NCI-H2196 treated with DMSO at 0.1 percent for 48 hours (cell line): Measurements from ENCODE around the gene PIKFYVE.
A peak's percentile ranks its signal among the peaks of the same experiment; 100 is the strongest.
"Not testable (repeated sequence)": the region's sequence is repeated elsewhere in the genome, so short reads cannot be mapped to it uniquely, and the experiment has no call there.

Experiments used
- DNase-seq: peaks from one replicate; lab custom pipeline; 2025; ENCODE audit not compliant: unreplicated experiment; lab: John Stamatoyannopoulos, UW

PIKFYVE gene, protein sequence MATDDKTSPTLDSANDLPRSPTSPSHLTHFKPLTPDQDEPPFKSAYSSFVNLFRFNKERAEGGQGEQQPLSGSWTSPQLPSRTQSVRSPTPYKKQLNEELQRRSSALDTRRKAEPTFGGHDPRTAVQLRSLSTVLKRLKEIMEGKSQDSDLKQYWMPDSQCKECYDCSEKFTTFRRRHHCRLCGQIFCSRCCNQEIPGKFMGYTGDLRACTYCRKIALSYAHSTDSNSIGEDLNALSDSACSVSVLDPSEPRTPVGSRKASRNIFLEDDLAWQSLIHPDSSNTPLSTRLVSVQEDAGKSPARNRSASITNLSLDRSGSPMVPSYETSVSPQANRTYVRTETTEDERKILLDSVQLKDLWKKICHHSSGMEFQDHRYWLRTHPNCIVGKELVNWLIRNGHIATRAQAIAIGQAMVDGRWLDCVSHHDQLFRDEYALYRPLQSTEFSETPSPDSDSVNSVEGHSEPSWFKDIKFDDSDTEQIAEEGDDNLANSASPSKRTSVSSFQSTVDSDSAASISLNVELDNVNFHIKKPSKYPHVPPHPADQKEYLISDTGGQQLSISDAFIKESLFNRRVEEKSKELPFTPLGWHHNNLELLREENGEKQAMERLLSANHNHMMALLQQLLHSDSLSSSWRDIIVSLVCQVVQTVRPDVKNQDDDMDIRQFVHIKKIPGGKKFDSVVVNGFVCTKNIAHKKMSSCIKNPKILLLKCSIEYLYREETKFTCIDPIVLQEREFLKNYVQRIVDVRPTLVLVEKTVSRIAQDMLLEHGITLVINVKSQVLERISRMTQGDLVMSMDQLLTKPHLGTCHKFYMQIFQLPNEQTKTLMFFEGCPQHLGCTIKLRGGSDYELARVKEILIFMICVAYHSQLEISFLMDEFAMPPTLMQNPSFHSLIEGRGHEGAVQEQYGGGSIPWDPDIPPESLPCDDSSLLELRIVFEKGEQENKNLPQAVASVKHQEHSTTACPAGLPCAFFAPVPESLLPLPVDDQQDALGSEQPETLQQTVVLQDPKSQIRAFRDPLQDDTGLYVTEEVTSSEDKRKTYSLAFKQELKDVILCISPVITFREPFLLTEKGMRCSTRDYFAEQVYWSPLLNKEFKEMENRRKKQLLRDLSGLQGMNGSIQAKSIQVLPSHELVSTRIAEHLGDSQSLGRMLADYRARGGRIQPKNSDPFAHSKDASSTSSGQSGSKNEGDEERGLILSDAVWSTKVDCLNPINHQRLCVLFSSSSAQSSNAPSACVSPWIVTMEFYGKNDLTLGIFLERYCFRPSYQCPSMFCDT (N-terminal part only)

GRCh38 chr2:208265801-208266552, at the start of gene PIKFYVE:
PIKFYVE (plus strand) TSS chr2:208266255; CDS start chr2:208271520, 5,265 bp downstream.
- DNase-seq, result peak; percentile 97

DNA sequence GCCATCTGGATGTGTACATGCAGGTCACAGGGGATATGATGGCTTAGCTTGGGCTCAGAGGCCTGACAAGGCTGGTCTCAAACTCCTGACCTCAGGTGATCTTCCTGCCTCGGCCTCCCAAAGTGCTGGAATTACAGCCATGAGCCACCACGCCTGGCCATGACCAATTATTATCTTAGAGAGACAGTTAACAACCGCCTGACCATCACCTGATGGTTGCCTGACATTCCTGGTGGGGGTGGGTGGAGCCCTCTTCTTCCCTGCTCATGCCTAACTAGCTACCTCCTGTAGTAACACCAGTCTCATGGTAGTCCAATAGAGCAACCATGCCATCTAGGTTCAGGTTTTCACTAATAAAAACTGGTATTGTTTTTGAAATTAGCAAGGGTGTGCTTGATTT, 44.2 kb upstream of the PIKFYVE start:
- not testable (repeated sequence) for DNase-seq

DNA sequence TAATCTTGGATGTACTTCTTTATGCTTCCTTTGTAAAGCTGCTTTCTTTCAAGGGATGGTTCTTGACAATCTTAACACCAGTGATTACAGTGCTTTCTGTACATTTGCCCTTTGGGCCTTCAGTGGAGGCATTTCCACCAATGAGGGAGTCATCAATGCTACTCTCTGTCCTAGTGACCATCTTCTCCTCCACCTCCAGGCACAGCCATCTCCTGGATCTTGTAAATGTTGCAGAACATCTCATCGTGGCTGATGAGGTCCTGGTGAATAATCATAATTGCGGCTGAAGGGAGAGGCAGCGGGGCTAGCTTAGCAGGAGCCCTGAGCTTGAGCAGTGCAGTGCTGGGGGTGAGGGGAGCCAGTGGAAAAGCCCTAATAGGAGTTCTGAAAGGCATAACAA, 43.7 kb upstream of the PIKFYVE start:
- no peak for DNase-seq

DNA sequence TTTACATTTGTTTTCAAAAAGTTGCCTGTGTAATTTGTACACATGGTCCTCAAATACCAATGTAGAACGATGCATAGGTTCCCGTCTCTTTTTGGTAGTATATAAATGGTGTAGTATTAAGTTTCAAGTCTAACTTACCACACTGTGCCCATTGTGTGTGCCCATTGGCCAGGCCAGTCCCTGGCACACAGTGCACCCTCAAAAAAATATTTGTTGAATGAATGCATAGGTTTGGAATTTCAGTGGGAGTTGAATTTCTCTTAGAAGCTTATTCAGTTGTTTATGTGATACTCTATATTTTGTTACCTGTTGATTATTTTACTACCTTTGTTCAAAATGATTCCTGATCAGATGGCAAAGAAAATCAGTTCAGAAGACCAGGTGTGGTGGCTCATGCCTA, 41.3 kb upstream of the PIKFYVE start:
- no peak for DNase-seq

- no peak for DNase-seq
These were observed 38.3 kb upstream of the PIKFYVE start for GRCh38 chr2:208227581-208228232.

- no peak for DNase-seq
These were observed 37.6 kb upstream of the PIKFYVE start for GRCh38 chr2:208228476-208228875.

GRCh38 chr2:208234786-208235185, 31.3 kb upstream of the PIKFYVE start:
- no peak for DNase-seq

- no peak for DNase-seq
These were observed 30.2 kb upstream of the PIKFYVE start for GRCh38 chr2:208235860-208236259.

GRCh38 chr2:208239770-208240493, 26.1 kb upstream of the PIKFYVE start:
- no peak for DNase-seq

DNA sequence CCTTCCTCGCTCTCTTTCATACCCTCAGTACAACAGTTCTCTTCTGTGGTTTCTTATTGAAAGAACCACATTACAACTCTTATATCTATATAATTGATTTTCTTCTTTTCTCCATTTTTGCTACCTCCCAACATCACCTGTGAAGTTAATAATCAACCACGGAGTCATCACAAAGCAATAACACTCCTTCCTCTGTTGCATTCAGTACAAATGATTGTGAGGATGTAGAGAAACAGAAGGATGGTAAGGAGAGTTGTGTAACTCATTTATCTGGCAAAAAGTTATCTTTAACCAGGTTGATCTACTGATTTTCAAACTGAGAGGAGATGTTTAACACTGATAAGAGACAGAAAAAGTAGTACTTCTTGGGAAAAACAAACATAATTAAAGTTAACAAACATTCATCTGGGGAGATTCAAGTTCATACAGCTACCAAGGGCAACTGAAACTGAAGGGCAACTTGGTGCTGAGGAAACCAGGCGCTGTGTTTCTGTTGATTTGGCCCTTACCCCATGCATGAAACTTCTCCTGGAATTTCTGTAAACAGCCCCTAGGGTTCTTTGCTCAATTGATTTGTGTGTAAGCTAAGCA, 25.3 kb upstream of the PIKFYVE start:
- DNase-seq, result no peak

- DNase-seq, result no peak
These were observed 21.6 kb upstream of the PIKFYVE start for GRCh38 chr2:208244422-208244821.

- DNase-seq, result no peak
These were observed 20.3 kb upstream of the PIKFYVE start for GRCh38 chr2:208245746-208246145.

DNA sequence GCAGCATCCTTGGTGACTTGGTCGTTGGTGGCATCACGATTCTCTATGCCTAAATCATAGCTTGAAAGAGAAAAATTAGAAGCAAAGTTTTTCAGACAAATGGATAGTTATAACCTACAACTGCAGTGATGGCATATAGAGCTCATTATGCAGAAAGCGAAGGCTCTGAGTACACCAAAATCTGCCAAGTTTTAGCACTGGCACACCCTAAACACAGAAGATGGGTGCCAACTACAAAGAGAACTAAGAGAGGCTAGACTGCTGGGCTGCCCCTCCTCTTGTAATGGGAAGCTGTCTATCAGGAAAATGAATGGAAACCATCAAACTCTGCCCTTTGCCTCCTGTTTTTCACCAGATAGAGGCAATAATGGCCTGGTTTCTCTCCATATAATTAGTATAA, 17.5 kb upstream of the PIKFYVE start:
- no peak for DNase-seq

DNA sequence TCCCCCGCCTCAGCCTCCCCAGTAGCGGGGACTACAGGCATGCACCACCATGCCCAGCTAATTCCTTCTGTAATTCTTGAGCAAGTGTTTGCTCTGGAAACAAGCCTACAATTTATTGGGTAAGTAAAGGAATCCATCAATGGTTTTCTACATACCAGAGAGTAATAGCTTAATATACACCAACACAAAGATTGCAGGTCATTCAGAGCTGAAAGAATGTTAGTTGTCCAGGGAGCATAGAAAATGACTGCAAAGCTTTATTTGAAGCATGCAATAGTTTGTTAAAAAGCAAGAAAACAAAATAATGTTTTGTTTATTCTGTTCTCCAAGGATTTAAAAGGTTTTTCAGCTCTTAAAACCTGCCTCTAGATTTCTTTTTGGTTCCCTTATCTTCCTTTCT, 16.8 kb upstream of the PIKFYVE start:
- no peak for DNase-seq

GRCh38 chr2:208250388-208250787, 15.7 kb upstream of the PIKFYVE start:
- DNase-seq, result no peak

- no peak for DNase-seq
These were observed 15.0 kb upstream of the PIKFYVE start for GRCh38 chr2:208251098-208251497.

- no peak for DNase-seq
These were observed 13.2 kb upstream of the PIKFYVE start for GRCh38 chr2:208252716-208253492.

DNA sequence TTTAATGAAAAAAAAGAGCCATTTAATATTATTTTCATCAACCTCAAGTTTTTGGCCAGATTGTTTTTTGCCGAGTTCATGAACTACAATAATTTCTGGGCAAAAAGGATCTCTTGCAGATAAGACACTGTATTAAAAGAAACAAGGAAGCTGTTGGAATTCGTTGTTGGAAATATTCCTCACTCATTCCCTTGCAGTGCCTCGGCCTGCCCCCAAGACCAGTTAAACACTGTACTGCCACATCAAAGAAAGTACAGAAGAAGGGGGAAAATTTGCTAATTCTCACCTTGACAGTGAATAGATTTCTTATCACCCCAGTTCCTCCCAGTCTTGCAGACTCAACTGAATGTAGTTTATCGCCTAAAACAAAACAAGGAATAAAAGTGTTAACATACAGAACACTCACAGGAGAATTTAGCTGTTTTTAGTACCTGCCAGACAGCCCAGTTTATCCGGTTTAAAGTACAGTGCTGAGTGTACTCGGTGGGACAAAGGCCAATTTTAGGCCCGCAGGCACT, 12.4 kb upstream of the PIKFYVE start:
- DNase-seq, result no peak
